Activated T-helper 1 cell treated with anti-CD3 and anti-CD28 coated beads, Interleukin-12 subunit alpha, Interleukin-12 subunit beta, Interleukin-2, Interleukin-4 antibody, amounts not matched to agents 30 ng/mL and 10 ng/mL and 1 ng/mL, durations not matched to agents 14 hours and 24 hours and 36 hours (primary cell): Measurements from ENCODE around the gene SCAANT1. TPM values are rescaled to one million over a fixed set of nuclear protein-coding genes. Genes with fewer than 3 reads are reported as not detected.

Source experiments
- DNase-seq: peaks from one replicate; pipeline ENCODE4 v3.0.0; 2021; ENCODE audit warnings: low spot score
- H3K27ac Mint-ChIP-seq: one replicate; pipeline ENCODE4 v1.8.0; 2021; ENCODE audit warnings: mild to moderate bottlenecking, mixed read lengths
- H3K27me3 Mint-ChIP-seq: one replicate; pipeline ENCODE4 v1.8.0; 2022; ENCODE audit warnings: mild to moderate bottlenecking, moderate library complexity, mixed read lengths; ENCODE audit not compliant: insufficient read depth
- H3K36me3 Mint-ChIP-seq: one replicate; pipeline ENCODE4 v1.8.0; 2021; ENCODE audit warnings: low read depth, mixed read lengths
- H3K4me1 Mint-ChIP-seq: one replicate; pipeline ENCODE4 v1.8.0; 2021; ENCODE audit warnings: low read depth, mixed read lengths
- H3K4me3 Mint-ChIP-seq: one replicate; pipeline ENCODE4 v1.8.0; 2021; ENCODE audit warnings: mild to moderate bottlenecking, moderate library complexity, mixed read lengths
- H3K9me3 Mint-ChIP-seq: one replicate; pipeline ENCODE4 v1.8.0; 2021; ENCODE audit warnings: mixed read lengths
- intact Hi-C: fragments of 100-400 bp; cut with micrococcal nuclease; formaldehyde crosslinking; loops from one replicate; pipeline ENCODE4 v1.15.1; 2024
- total RNA-seq: library from RNA; stranded (reverse); gene quantifications from 2 replicates; pipeline ENCODE4 v1.2.3, GENCODE V29; 2022

The SCAANT1 gene
- total RNA-seq, 1 donor from 2014 or later: not detected

- Mint-ChIP-seq H3K27me3 (no peaks in the 10 kb centered on the region), H3K4me1 (peaks cover 44% of the 10 kb centered on the region), H3K9me3 (no peaks in the 10 kb centered on the region), H3K36me3 (peaks cover 8% of the 10 kb centered on the region), H3K27ac (no peak overlapping the region), H3K4me3 (no peak overlapping the region)
- DNase-seq: no peak
- intact Hi-C loops: no loop called here
Observed at GRCh38 chr3:63877737-63878393, 34.3 kb downstream of the SCAANT1 start.

DNA sequence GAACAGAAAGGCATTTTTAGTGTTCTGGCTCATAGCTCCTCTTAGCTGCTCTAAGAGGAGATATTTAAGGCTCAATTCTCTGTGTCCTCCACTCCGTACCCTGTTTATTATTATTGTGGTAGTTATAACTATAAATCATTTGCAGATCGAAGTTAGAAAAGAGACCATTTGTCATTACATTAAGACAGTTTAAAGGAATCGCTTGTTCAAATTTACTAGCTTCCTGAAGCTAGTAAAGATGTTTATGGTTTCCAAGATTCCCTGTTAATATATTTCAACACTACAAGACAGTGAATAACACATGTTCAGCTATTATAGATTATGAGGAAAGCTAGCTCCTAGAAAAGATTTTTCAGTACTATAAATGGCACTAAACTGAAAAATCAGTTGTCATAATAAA, 35.9 kb downstream of the SCAANT1 start:
- no peak overlapping the region for H3K4me3 Mint-ChIP-seq
- no peaks in the 10 kb centered on the region for H3K27me3 Mint-ChIP-seq
- H3K36me3 Mint-ChIP-seq: peaks cover 8% of the 10 kb centered on the region
- no peaks in the 10 kb centered on the region for H3K9me3 Mint-ChIP-seq
- H3K4me1 Mint-ChIP-seq: peaks cover 43% of the 10 kb centered on the region
- intact Hi-C loops: no loop called here
- no peak for DNase-seq
- H3K27ac Mint-ChIP-seq: peak overlapping the region; percentile 13

GRCh38 chr3:63875510-63875909, 36.7 kb downstream of the SCAANT1 start:
- peaks cover 8% of the 10 kb centered on the region for H3K36me3 Mint-ChIP-seq
- intact Hi-C loops: no loop called here
- no peak overlapping the region for H3K27ac Mint-ChIP-seq
- no peak overlapping the region for H3K4me3 Mint-ChIP-seq
- H3K4me1 Mint-ChIP-seq: peaks cover 42% of the 10 kb centered on the region
- DNase-seq: no peak
- H3K27me3 Mint-ChIP-seq: no peaks in the 10 kb centered on the region
- no peaks in the 10 kb centered on the region for H3K9me3 Mint-ChIP-seq

DNA sequence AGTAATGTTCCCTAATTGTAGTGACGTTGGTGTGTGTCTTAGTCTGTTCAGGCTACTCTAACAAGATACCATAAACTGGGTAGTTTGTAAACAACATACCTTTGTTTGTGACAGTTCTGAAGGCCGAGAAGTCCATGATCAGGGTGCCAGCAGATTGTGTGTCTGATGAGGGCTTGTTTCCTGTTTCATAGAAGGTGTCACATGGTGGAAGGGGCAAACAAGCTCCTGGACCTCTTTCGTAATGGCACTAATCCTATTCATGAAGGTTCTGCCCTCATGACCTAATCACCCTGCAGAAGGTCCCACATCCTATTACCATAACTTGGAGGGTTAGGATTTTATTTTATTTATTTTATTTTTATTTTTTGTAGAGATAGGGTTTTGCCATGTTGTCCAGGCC, 37.4 kb downstream of the SCAANT1 start:
- Mint-ChIP-seq H3K36me3 (peaks cover 8% of the 10 kb centered on the region), H3K27me3 (no peaks in the 10 kb centered on the region), H3K4me3 (no peak overlapping the region), H3K9me3 (no peaks in the 10 kb centered on the region), H3K4me1 (peaks cover 42% of the 10 kb centered on the region), H3K27ac (no peak overlapping the region)
- DNase-seq: no peak
- intact Hi-C loops: no loop called here

DNA sequence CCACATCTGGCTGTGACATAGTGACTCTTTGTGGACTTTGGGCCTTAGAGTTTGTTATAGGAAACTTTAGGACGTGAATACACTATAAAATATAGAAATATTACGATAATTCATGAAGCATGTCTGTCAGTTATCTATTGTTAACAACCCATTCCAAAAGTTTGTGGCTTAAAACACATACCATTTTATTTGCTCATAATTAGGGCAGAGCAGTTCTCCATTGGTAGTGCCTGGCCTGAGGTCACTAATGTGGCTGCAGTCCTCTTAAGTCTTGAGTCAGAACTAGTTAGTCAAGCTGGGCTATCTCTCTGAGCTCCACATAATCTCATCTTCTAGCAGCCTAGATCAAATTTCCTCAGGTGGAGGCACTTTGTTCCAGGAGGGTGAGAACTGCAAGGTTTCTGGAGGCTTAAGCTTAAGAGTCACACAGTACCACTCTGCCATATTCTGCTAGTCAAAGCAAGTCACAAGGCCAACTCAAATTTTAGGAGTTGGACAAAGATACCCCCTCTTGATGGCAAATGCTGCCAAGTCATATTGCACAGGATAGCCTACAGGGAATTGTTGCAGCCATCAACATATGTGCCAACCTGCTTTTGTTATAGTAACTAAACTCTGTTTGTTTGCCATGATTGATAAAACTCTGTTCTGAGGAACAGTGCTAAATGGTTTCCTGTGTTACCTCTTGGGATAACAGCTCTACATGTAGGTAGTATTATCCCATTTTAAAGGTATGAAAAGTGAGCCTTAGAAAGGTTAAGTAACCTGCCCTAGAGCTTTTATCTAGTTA, 39.9 kb downstream of the SCAANT1 start:
- no peak overlapping the region for H3K27ac Mint-ChIP-seq
- H3K4me3 Mint-ChIP-seq: no peak overlapping the region
- no peaks in the 10 kb centered on the region for H3K9me3 Mint-ChIP-seq
- no peak for DNase-seq
- no peaks in the 10 kb centered on the region for H3K27me3 Mint-ChIP-seq
- peaks cover 7% of the 10 kb centered on the region for H3K36me3 Mint-ChIP-seq
- peaks cover 37% of the 10 kb centered on the region for H3K4me1 Mint-ChIP-seq
- intact Hi-C loops: no loop called here

GRCh38 chr3:63870615-63871005, 41.6 kb downstream of the SCAANT1 start:
- Mint-ChIP-seq H3K27ac (no peak overlapping the region), H3K4me1 (peaks cover 34% of the 10 kb centered on the region), H3K27me3 (no peaks in the 10 kb centered on the region), H3K4me3 (no peak overlapping the region), H3K36me3 (peaks cover 12% of the 10 kb centered on the region), H3K9me3 (no peaks in the 10 kb centered on the region)
- DNase-seq: no peak
- intact Hi-C loops: no loop called here

DNA sequence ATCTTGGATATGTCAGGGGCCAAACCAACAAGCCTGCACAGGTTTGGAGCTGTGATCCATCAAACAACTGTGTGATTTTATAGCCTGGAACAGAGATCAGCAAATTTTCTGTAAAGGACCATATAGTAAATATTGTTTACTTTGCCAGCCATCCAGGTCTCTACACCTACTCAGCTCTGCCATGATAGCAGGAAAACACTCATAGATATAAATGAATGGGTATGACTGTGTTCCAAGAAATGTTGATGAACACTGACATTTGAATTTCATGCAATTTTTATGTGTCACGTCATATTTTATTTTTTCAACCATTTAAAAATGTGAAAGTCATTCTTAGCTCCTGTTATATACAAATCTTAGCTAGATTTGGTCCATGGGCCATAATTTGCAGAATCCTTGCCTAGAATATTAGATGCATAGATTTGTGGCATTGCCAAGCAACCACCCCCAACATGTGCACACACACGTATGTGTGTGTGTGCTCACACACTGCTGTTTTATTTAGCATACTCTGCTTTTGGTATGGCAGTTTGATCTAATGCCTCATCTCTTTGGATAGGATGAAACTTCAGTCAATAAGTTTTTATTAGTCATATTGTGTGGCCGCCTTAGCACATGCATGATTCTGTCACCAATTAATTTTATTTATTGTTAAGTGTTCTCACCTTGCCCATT, 42.1 kb downstream of the SCAANT1 start:
- no peak overlapping the region for H3K27ac Mint-ChIP-seq
- no peak for DNase-seq
- no peak overlapping the region for H3K4me3 Mint-ChIP-seq
- peaks cover 35% of the 10 kb centered on the region for H3K4me1 Mint-ChIP-seq
- no peaks in the 10 kb centered on the region for H3K9me3 Mint-ChIP-seq
- intact Hi-C loops: no loop called here
- peaks cover 15% of the 10 kb centered on the region for H3K36me3 Mint-ChIP-seq
- no peaks in the 10 kb centered on the region for H3K27me3 Mint-ChIP-seq

DNA sequence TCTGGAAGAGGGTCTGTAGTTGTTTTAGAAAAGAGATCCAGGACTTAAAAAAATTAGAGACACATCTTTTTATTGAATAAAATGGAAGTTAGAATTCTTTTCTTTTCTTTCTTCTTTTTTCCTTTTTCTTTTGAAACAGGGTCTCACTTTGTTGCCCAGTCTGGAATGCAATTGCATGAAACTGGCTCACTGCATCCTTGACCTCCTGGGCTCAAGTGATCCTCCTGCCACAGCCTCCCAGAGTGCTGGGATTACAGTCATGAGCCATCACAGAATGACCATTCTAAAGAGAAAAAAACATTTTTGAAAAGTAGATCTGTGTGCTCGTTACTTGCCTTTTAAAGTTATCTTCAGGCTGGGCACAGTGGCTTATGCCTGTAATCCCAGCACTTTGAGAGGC, 45.0 kb downstream of the SCAANT1 start:
- intact Hi-C loops: no loop called here
- H3K4me3 Mint-ChIP-seq: no peak overlapping the region
- H3K27me3 Mint-ChIP-seq: no peaks in the 10 kb centered on the region
- peaks cover 49% of the 10 kb centered on the region for H3K4me1 Mint-ChIP-seq
- peaks cover 23% of the 10 kb centered on the region for H3K36me3 Mint-ChIP-seq
- H3K9me3 Mint-ChIP-seq: no peaks in the 10 kb centered on the region
- no peak overlapping the region for H3K27ac Mint-ChIP-seq
- no peak for DNase-seq

- H3K4me3 Mint-ChIP-seq: peak overlapping the region; percentile 91
- H3K27me3 Mint-ChIP-seq: no peaks in the 10 kb centered on the region
- intact Hi-C loops: loop anchor here (1.0 to 5.0 kb wide), 5 partner anchors 46 to 617 kb away; partner anchors contain the start of gene PSMD6
- peaks cover 24% of the 10 kb centered on the region for H3K36me3 Mint-ChIP-seq
- H3K4me1 Mint-ChIP-seq: peaks cover 60% of the 10 kb centered on the region
- no peak for DNase-seq
- H3K27ac Mint-ChIP-seq: peak overlapping the region; percentile 94
- no peaks in the 10 kb centered on the region for H3K9me3 Mint-ChIP-seq
Observed at GRCh38 chr3:63864965-63865327, 47.2 kb downstream of the SCAANT1 start.

- peak overlapping the region; percentile 91 for H3K4me3 Mint-ChIP-seq
- DNase-seq: peak; percentile 38
- no peaks in the 10 kb centered on the region for H3K9me3 Mint-ChIP-seq
- H3K27me3 Mint-ChIP-seq: no peaks in the 10 kb centered on the region
- H3K4me1 Mint-ChIP-seq: peaks cover 64% of the 10 kb centered on the region
- peak overlapping the region; percentile 94 for H3K27ac Mint-ChIP-seq
- H3K36me3 Mint-ChIP-seq: peaks cover 24% of the 10 kb centered on the region
- intact Hi-C loops: loop anchor here (1.0 to 5.0 kb wide), 5 partner anchors 47 to 618 kb away; partner anchors contain the start of gene PSMD6
Observed at GRCh38 chr3:63864008-63864964, 47.9 kb downstream of the SCAANT1 start.

GRCh38 chr3:63863150-63864007, 48.8 kb downstream of the SCAANT1 start, which contains the start of the genes ATXN7 and THOC7:
ATXN7 (plus strand) TSS chr3:63863867; CDS start chr3:63912599, 48,732 bp downstream.
THOC7 (minus strand) TSS chr3:63863805; CDS start chr3:63863790, 15 bp downstream.
- Mint-ChIP-seq H3K9me3 (no peaks in the 10 kb centered on the region), H3K4me1 (peaks cover 67% of the 10 kb centered on the region), H3K4me3 (peak within 1 kb of the TSS; percentile 91), H3K27me3 (no peaks in the 10 kb centered on the region), H3K27ac (peak within 1 kb of the TSS; percentile 94), H3K36me3 (peaks cover 24% of the 10 kb centered on the region)
- peak; percentile 72 for DNase-seq
- intact Hi-C loops: loop anchor here (1.0 to 5.0 kb wide), 5 partner anchors 48 to 619 kb away; partner anchors contain the start of gene PSMD6
